Loucy (cell line): ENCODE results near the gene FAM83F.
"Not testable (repeated sequence)": the region's sequence is repeated elsewhere in the genome, so short reads cannot be mapped to it uniquely, and the experiment has no call there.

Experiments
- H2AFZ ChIP-seq: fragments of 200-600 bp; sonication (generic); 2 replicates; pipeline ENCODE4 v1.6.0; 2016; ENCODE audit warnings: antibody characterized with exemption, mild to moderate bottlenecking, low read length, moderate library complexity
- H3F3A ChIP-seq: fragments of 200-600 bp; 2 replicates; pipeline ENCODE4 v1.6.0; 2016; ENCODE audit warnings: antibody characterized with exemption, low read depth, mild to moderate bottlenecking
- H3K27me3 ChIP-seq: fragments of 200-600 bp; sonication (generic); 2 replicates; pipeline ENCODE4 v1.6.1; 2014; ENCODE audit warnings: low read length, mild to moderate bottlenecking; ENCODE audit not compliant: insufficient read depth, poor library complexity, severe bottlenecking
- H3K36me3 ChIP-seq: fragments of 200-600 bp; sonication (generic); 2 replicates; pipeline ENCODE4 v1.6.1; 2016; ENCODE audit warnings: low read length; ENCODE audit not compliant: insufficient read depth
- H3K4me1 ChIP-seq: fragments of 200-600 bp; sonication (generic); 2 replicates; pipeline ENCODE4 v1.5.1; 2014; ENCODE audit warnings: low read length, mild to moderate bottlenecking; ENCODE audit not compliant: insufficient read depth, poor library complexity, severe bottlenecking
- H3K4me2 ChIP-seq: fragments of 200-600 bp; sonication (generic); 2 replicates; pipeline ENCODE4 v1.6.0; 2014; ENCODE audit warnings: antibody characterized with exemption, low read length, low read depth, mild to moderate bottlenecking; ENCODE audit not compliant: poor library complexity, severe bottlenecking
- H3K4me3 ChIP-seq: fragments of 200-600 bp; sonication (generic); 2 replicates; pipeline ENCODE4 v1.5.1; 2014; ENCODE audit warnings: low read length, mild to moderate bottlenecking, mixed read lengths; ENCODE audit not compliant: poor library complexity, severe bottlenecking
- H3K79me2 ChIP-seq: fragments of 200-600 bp; sonication (generic); 2 replicates; pipeline ENCODE4 v1.6.1; 2014; ENCODE audit warnings: low read length; ENCODE audit not compliant: insufficient read depth
- H3K9ac ChIP-seq: fragments of 200-600 bp; sonication (generic); 2 replicates; pipeline ENCODE4 v1.6.0; 2014; ENCODE audit warnings: mild to moderate bottlenecking, low read depth, low read length, moderate library complexity; ENCODE audit not compliant: poor library complexity, severe bottlenecking
- H3K9me2 ChIP-seq: fragments of 200-600 bp; sonication (generic); replicated peaks from 2 replicates; pipeline ENCODE4 v1.6.1; 2016; ENCODE audit warnings: low read depth, low read length, mixed read lengths
- H3K9me3 ChIP-seq: fragments of 200-600 bp; sonication (generic); 2 replicates; pipeline ENCODE4 v1.6.1; 2014; ENCODE audit warnings: mild to moderate bottlenecking, antibody characterized with exemption, low read length, low read depth; ENCODE audit not compliant: insufficient read depth
- H4K20me1 ChIP-seq: fragments of 200-600 bp; sonication (generic); 2 replicates; pipeline ENCODE4 v1.6.0; 2014; ENCODE audit warnings: antibody characterized with exemption, low read length, mild to moderate bottlenecking; ENCODE audit not compliant: insufficient read depth, poor library complexity, severe bottlenecking
- CTCF ChIP-seq: fragments of 200-600 bp; sonication (generic); conservative IDR thresholded peaks from 2 replicates; pipeline ENCODE4 v1.5.1; 2014; ENCODE audit warnings: mild to moderate bottlenecking, antibody characterized with exemption, low read length
- EZH2phosphoT487 ChIP-seq: fragments of 200-600 bp; IDR thresholded peaks from 2 replicates; pipeline ENCODE4 v1.6.1; 2018; ENCODE audit warnings: antibody characterized with exemption, mild to moderate bottlenecking, moderate library complexity, borderline replicate concordance

The FAM83F gene

GRCh38 chr22:39990686-39991085 lies 4.1 kb upstream of the FAM83F start:
- Histone ChIP-seq H3K4me2 (no peak overlapping the region), H3K27me3 (no peaks in the 10 kb centered on the region), H4K20me1 (no peaks in the 10 kb centered on the region), H3K4me3 (no peak overlapping the region), H3F3A (no peaks in the 10 kb centered on the region), H2AFZ (no peak overlapping the region), H3K36me3 (no peaks in the 10 kb centered on the region), H3K79me2 (no peaks in the 10 kb centered on the region), H3K9me2 (no peaks in the 10 kb centered on the region), H3K4me1 (peaks cover 3% of the 10 kb centered on the region), H3K9me3 (no peaks in the 10 kb centered on the region), H3K9ac (no peak overlapping the region)
- TF ChIP-seq CTCF (no peak), EZH2phosphoT487 (no peak)

GRCh38 chr22:39991159-39991860 lies 3.4 kb upstream of the FAM83F start:
- Histone ChIP-seq H3K4me3 (no peak overlapping the region), H3K4me2 (no peak overlapping the region), H3F3A (no peaks in the 10 kb centered on the region), H3K27me3 (no peaks in the 10 kb centered on the region), H3K9me3 (no peaks in the 10 kb centered on the region), H3K79me2 (no peaks in the 10 kb centered on the region), H3K9ac (no peak overlapping the region), H3K9me2 (no peaks in the 10 kb centered on the region), H2AFZ (no peak overlapping the region), H3K36me3 (no peaks in the 10 kb centered on the region), H3K4me1 (no peaks in the 10 kb centered on the region), H4K20me1 (no peaks in the 10 kb centered on the region)
- TF ChIP-seq EZH2phosphoT487, result no peak
- TF ChIP-seq CTCF, result no peak

- no peak overlapping the region for H3K9ac ChIP-seq
- H3F3A ChIP-seq, result no peaks in the 10 kb centered on the region
- H3K4me2 ChIP-seq, result no peak overlapping the region
- no peak overlapping the region for H3K4me3 ChIP-seq
- no peak overlapping the region for H2AFZ ChIP-seq
- TF ChIP-seq EZH2phosphoT487 (no peak), CTCF (no peak)
- no peaks in the 10 kb centered on the region for H4K20me1 ChIP-seq
- H3K79me2 ChIP-seq, result no peaks in the 10 kb centered on the region
- no peaks in the 10 kb centered on the region for H3K36me3 ChIP-seq
- no peaks in the 10 kb centered on the region for H3K4me1 ChIP-seq
- H3K9me3 ChIP-seq, result no peaks in the 10 kb centered on the region
- H3K9me2 ChIP-seq, result no peaks in the 10 kb centered on the region
- no peaks in the 10 kb centered on the region for H3K27me3 ChIP-seq
Observed at GRCh38 chr22:39992088-39992826, 2.5 kb upstream of the FAM83F start.

- not testable (repeated sequence) for H3K9me3 ChIP-seq, H3K9ac ChIP-seq, H3K9me2 ChIP-seq, H3F3A ChIP-seq, H3K4me1 ChIP-seq, H3K36me3 ChIP-seq, H3K4me2 ChIP-seq, H3K79me2 ChIP-seq, H2AFZ ChIP-seq, H4K20me1 ChIP-seq, H3K27me3 ChIP-seq, H3K4me3 ChIP-seq
Observed at GRCh38 chr22:39992894-39993293, 1.9 kb upstream of the FAM83F start.
